ENCODE measurements around the gene KLF4.
A peak's percentile ranks its signal among the peaks of the same experiment; 100 is the strongest.

Gene KLF4

GRCh38 chr9:107489144-107489673 lies 360 bp downstream of the KLF4 start:
- peak overlapping the region; percentile 74 to 98 (median 92) for H3K27ac ChIP-seq

GRCh38 chr9:107488375-107489143 lies 1.0 kb downstream of the KLF4 start:
- Histone ChIP-seq H3K27ac (peak overlapping the region; percentile 74 to 98 (median 92)), H3K4me3 (peak overlapping the region; percentile 54 to 78 (median 63))

More at GRCh38 chr9:107489144-107489673, 360 bp downstream of the KLF4 start:
- peak overlapping the region; percentile 54 to 78 (median 63) for H3K4me3 ChIP-seq

DNA sequence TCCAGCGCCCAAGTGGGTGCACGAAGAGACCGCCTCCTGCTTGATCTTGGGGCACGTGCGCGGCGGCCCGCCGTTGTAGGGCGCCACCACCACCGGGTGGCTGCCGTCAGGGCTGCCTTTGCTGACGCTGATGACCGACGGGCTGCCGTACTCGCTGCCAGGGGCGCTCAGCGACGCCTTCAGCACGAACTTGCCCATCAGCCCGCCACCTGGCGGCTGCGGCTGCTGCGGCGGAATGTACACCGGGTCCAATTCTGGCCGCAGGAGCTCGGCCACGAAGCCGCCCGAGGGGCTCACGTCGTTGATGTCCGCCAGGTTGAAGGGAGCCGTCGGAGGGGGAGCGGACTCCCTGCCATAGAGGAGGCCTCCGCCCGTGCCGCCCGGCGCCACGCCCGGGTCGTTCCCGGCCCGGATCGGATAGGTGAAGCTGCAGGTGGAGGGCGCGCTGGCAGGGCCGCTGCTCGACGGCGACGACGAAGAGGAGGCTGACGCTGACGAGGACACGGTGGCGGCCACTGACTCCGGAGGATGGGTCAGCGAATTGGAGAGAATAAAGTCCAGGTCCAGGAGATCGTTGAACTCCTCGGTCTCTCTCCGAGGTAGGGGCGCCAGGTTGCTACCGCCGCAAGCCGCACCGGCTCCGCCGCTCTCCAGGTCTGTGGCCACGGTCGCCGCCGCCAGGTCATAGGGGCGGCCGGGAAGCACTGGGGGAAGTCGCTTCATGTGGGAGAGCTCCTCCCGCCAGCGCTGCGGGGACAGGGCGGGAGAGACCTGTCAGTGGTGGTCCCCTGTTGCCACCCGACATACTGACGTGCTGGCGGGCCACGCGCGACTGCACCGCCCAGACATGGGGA lies 1.8 kb downstream of the KLF4 start:
- Histone ChIP-seq H3K27ac (peak overlapping the region; percentile 19 to 98 (median 92)), H3K4me3 (peak overlapping the region; percentile 54 to 78 (median 63))

GRCh38 chr9:107486674-107487520 lies 2.7 kb downstream of the KLF4 start:
- Histone ChIP-seq H3K4me3 (peak overlapping the region; percentile 54 to 78 (median 63)), H3K27ac (peak overlapping the region; percentile 19 to 98 (median 92))

- Histone ChIP-seq H3K4me3 (peak overlapping the region; percentile 21 to 78 (median 63)), H3K27ac (peak overlapping the region in 12 of 21 experiments; percentile 27 to 97 (median 92))
These were observed 4.0 kb downstream of the KLF4 start for GRCh38 chr9:107485458-107486043.

- Histone ChIP-seq H3K27ac (peak overlapping the region in 7 of 21 experiments; percentile 14 to 97 (median 36)), H3K4me3 (peak overlapping the region in 4 of 7 experiments; percentile 3 to 78 (median 62))
These were observed 5.3 kb downstream of the KLF4 start for GRCh38 chr9:107484117-107484723.

DNA sequence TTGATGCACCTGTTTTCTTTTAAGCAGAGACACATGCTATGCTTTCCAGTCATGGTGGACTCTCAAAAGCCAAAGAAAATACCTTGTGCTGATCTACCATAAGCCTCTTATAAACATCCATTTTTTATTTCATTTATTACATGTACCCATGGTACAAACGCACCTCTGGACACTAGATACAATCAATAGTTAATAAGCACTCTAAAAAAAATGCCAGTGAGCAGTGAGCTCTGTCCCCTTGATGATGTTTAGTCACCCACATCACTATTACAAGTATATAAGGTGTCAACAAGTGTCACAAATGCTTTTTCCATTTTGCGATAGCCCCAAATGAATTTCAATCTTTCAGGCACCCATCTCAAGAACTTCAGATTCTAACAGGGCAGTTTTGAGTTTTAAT lies 5.9 kb downstream of the KLF4 start:
- Histone ChIP-seq H3K27ac (peak overlapping the region in 1 of 21 experiments; percentile 11), H3K4me3 (peak overlapping the region in 1 of 7 experiments; percentile 78)

DNA sequence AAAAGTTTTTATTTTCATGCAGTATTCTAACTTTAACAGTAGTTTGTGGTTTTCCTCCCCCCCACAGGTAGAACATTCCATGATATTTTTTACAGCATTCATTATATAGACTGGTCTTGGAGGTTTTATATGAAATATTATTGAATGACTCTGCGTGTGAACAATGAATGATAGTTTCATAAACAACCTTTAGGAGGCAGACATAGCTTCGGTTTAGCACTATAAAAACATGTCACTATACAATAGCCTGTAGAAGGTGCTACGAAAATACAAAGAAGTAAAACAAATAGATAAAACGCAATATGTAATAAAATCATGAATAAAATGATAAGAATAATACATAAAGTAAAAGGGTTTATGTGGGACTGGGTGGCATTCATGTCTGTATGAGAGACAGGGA lies 8.5 kb downstream of the KLF4 start:
- H3K27ac ChIP-seq: peak overlapping the region in 13 of 21 experiments; percentile 0 to 63 (median 34)

DNA sequence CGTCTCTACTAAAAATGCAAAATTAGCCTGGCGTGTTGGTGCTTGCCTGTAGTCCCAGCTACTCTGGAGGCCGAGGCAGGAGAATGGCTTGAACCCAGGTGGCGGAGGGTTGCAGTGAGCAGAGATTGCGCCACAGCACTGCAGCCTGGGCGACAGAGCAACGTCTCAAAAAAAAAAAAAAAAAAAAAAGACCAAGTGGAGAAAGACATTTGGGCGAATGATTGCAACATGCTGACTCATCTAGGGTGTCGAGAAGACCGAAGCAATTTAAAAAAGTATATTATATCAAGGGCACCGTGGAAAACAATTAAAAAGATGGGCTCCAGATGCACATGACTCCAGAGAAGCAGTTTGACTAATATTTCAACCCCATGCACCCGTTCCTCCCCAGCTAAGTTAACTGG lies 9.2 kb downstream of the KLF4 start:
- peak overlapping the region in 16 of 21 experiments; percentile 0 to 63 (median 34) for H3K27ac ChIP-seq
- no peak overlapping the region for H3K4me3 ChIP-seq

More for the DNA sequence above, 8.5 kb downstream of the KLF4 start:
- no peak overlapping the region for H3K4me3 ChIP-seq

GRCh38 chr9:107478805-107479204 lies 10.8 kb downstream of the KLF4 start:
- Histone ChIP-seq H3K27ac (peak overlapping the region in 1 of 21 experiments; percentile 31), H3K4me3 (no peak overlapping the region)

GRCh38 chr9:107474124-107474523 lies 15.4 kb downstream of the KLF4 start:
- H3K4me3 ChIP-seq: no peak overlapping the region
- H3K27ac ChIP-seq: no peak overlapping the region

GRCh38 chr9:107472581-107473340 lies 16.8 kb downstream of the KLF4 start:
- no peak overlapping the region for H3K4me3 ChIP-seq
- H3K27ac ChIP-seq: no peak overlapping the region

- Histone ChIP-seq H3K4me3 (no peak overlapping the region), H3K27ac (no peak overlapping the region)
These were observed 18.0 kb downstream of the KLF4 start for GRCh38 chr9:107471552-107471951.

- no peak overlapping the region for H3K4me3 ChIP-seq
- H3K27ac ChIP-seq: no peak overlapping the region
These were observed 22.2 kb downstream of the KLF4 start for GRCh38 chr9:107467416-107467815.

DNA sequence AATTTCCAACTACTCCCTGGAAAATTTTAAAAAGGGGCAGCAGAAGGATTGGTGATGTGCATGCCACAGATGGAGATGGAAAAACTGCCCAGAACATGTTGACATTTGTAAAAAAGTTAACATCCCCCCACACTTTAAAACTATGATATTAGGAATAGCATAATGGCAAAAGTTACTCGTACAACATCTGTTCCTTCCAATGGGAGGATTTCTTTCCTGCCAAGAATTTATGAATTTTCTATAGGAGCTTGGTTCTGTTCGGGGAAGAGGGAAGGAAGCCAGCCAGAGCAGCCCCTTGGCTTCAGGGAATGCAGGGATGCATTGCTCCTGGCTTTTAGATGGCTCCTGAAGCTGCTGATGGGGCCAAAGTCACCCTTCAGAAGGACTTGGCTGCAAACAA lies 22.7 kb downstream of the KLF4 start:
- H3K27ac ChIP-seq: no peak overlapping the region

DNA sequence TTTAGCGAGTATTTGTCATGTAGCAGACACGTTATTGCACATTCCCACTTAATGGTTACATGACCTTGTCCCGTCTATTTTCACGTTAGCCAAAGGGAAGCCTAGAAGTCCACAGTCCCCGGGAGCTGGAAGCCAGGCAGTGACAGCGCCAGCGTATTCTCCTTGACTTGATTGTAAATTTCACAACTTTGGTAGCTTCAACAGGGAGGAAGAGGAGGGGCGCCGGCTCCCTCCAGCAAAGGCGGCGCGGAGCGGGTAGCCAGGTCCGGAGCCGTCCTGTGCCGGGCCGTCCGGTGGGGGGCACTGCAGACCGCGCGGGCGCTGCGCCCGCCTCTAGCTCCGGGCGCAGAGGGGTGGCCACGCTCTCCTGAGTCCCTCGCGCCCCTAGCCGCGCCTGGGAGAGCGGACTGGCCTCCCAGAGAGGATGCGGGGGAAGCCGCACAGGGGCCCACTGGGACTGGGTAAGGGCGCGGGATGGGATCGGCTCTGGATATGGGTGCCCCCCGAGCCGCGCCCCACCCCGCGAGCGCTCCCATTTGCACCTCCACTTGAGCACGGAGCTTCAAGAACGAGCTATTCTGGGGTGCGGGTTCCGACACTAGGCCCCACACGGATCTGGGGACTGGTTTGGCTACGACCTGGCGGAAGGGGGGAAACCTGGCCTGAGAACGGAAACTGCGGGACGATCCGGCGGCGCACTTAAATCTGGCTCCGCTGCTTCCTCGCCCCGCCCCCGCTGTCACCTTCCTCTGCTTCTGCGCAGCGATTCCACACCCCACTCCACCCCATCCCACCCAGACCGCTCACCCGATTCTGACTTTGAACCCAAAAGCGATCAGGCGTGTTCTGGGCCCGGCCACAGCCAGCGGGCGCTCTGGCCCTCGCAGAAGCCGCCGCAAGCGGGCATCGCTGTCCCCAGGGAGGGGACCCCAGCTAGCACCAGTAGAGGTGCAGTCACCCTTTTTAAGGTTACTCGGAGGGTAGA lies 23.8 kb downstream of the KLF4 start:
- H3K4me3 ChIP-seq: peak overlapping the region; percentile 32 to 53 (median 40)
- peak overlapping the region in 15 of 21 experiments; percentile 17 to 81 (median 58) for H3K27ac ChIP-seq

More for the DNA sequence above, 22.7 kb downstream of the KLF4 start:
- no peak overlapping the region for H3K4me3 ChIP-seq
